Testis (tissue), 2 donors: ENCODE measurements around the gene FANCE.

Experiments used
- CTCF ChIP-seq, 3 experiments: fragments of 450-650 bp in 2 of 3; fragments of 200-600 bp in 1 of 3; sonication (generic) in 1 of 3; IDR thresholded peaks; one replicate each; pipeline ENCODE4 v1.5.1; 2016 to 2019; ENCODE audit warnings: antibody characterized with exemption in 3 of 3, mild to moderate bottlenecking in 2 of 3, moderate library complexity in 1 of 3
- POLR2A ChIP-seq: fragments of 450-650 bp; IDR thresholded peaks from one replicate; pipeline ENCODE4 v1.6.1; 2017; ENCODE audit warnings: antibody characterized with exemption, mild to moderate bottlenecking, moderate library complexity

GRCh38 chr6:35415065-35415891, 36.9 kb upstream of the FANCE start:
- TF ChIP-seq POLR2A (no peak), CTCF (IDR thresholded peaks at IDR 0.05) (peak; percentile 55 to 72 (median 63))
